ENCODE data around the gene CD81. TPM values are rescaled to one million over a fixed set of nuclear protein-coding genes. Genes with fewer than 3 reads are reported as not detected.

CD81 gene
- total and polyA plus RNA-seq, 4 donors = 412 to 708 (median 642) TPM

- no peaks in the 10 kb centered on the region for H3K36me3 ChIP-seq (ENCODE audit: control insufficient read depth in 4 of 4, insufficient read depth in 4 of 4, low read length in 4 of 4)
- H3K27me3 ChIP-seq (ENCODE audit: control insufficient read depth in 3 of 3, insufficient read depth in 3 of 3, low read length in 2 of 3) = no peaks in the 10 kb centered on the region
- H3K4me1 ChIP-seq (ENCODE audit: control insufficient read depth in 5 of 5, insufficient read depth in 5 of 5, low read length in 5 of 5) = peaks cover 0 to 31% (median 6%) of the 10 kb centered on the region in 5 donors
- peak; percentile 65 to 72 (median 71) for DNase-seq
- no peak for ATAC-seq (ENCODE audit: insufficient read depth, low FRiP score)
- TF ChIP-seq, protein P1, sequence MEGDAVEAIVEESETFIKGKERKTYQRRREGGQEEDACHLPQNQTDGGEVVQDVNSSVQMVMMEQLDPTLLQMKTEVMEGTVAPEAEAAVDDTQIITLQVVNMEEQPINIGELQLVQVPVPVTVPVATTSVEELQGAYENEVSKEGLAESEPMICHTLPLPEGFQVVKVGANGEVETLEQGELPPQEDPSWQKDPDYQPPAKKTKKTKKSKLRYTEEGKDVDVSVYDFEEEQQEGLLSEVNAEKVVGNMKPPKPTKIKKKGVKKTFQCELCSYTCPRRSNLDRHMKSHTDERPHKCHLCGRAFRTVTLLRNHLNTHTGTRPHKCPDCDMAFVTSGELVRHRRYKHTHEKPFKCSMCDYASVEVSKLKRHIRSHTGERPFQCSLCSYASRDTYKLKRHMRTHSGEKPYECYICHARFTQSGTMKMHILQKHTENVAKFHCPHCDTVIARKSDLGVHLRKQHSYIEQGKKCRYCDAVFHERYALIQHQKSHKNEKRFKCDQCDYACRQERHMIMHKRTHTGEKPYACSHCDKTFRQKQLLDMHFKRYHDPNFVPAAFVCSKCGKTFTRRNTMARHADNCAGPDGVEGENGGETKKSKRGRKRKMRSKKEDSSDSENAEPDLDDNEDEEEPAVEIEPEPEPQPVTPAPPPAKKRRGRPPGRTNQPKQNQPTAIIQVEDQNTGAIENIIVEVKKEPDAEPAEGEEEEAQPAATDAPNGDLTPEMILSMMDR (IDR thresholded peaks at IDR 0.05; ENCODE audit: control extremely low read depth, extremely low read depth) = no peak
- no peak overlapping the region for H3K27ac ChIP-seq (ENCODE audit: low read depth in 1 of 2, low read length in 1 of 2)
- 54 to 67% methylated on average over 42 of the region's 42 CpGs for WGBS, 2 donors
- H3K9me3 ChIP-seq (ENCODE audit: control insufficient read depth in 4 of 4, insufficient read depth in 3 of 4, low read length in 3 of 4) = no peaks in the 10 kb centered on the region
- no peak overlapping the region for H3K4me3 ChIP-seq
- H3K9ac ChIP-seq (ENCODE audit: insufficient read depth in 1 of 2, low read length in 2 of 2) = peak overlapping the region in 1 of 2 donors; percentile 29
Measured at GRCh38 chr11:2409611-2410468, 32.7 kb downstream of the CD81 start.

DNA sequence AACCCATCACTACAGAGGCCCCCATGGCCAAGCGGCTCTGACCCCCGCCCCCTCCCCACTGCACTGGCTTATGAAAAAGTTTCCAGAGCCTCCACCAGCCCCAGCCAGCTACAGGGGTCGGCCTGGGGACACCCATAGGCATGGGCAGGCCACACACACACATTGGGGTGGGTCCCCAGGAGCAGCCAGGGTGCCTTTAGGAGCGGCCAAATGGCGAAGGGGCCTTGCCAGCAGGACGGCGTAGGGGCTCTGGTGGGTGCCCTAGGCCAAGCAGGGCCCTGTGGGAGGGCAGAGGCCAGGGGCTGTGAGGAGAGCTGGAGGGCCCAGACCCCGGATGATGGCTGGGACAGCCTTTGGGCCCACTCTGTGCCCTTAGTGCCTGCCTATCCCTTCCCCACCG is 33.5 kb downstream of the CD81 start:
- H3K27ac ChIP-seq (ENCODE audit: low read depth in 1 of 2, low read length in 1 of 2) = no peak overlapping the region
- WGBS, 2 donors = 85 to 95% methylated on average over 9 of the region's 9 CpGs
- H3K36me3 ChIP-seq (ENCODE audit: control insufficient read depth in 4 of 4, insufficient read depth in 4 of 4, low read length in 4 of 4) = no peaks in the 10 kb centered on the region
- H3K9ac ChIP-seq (ENCODE audit: insufficient read depth in 1 of 2, low read length in 2 of 2) = no peak overlapping the region
- H3K4me1 ChIP-seq (ENCODE audit: control insufficient read depth in 5 of 5, insufficient read depth in 5 of 5, low read length in 5 of 5) = peaks cover 0 to 31% (median 6%) of the 10 kb centered on the region in 5 donors
- ATAC-seq (ENCODE audit: insufficient read depth, low FRiP score) (no peak), DNase-seq (peak in 1 of 3 donors; percentile 20)
- no peaks in the 10 kb centered on the region for H3K27me3 ChIP-seq (ENCODE audit: control insufficient read depth in 3 of 3, insufficient read depth in 3 of 3, low read length in 2 of 3)
- TF ChIP-seq, protein P1 (IDR thresholded peaks at IDR 0.05; ENCODE audit: control extremely low read depth, extremely low read depth) = no peak
- no peak overlapping the region for H3K4me3 ChIP-seq
- no peaks in the 10 kb centered on the region for H3K9me3 ChIP-seq (ENCODE audit: control insufficient read depth in 4 of 4, insufficient read depth in 3 of 4, low read length in 3 of 4)

DNA sequence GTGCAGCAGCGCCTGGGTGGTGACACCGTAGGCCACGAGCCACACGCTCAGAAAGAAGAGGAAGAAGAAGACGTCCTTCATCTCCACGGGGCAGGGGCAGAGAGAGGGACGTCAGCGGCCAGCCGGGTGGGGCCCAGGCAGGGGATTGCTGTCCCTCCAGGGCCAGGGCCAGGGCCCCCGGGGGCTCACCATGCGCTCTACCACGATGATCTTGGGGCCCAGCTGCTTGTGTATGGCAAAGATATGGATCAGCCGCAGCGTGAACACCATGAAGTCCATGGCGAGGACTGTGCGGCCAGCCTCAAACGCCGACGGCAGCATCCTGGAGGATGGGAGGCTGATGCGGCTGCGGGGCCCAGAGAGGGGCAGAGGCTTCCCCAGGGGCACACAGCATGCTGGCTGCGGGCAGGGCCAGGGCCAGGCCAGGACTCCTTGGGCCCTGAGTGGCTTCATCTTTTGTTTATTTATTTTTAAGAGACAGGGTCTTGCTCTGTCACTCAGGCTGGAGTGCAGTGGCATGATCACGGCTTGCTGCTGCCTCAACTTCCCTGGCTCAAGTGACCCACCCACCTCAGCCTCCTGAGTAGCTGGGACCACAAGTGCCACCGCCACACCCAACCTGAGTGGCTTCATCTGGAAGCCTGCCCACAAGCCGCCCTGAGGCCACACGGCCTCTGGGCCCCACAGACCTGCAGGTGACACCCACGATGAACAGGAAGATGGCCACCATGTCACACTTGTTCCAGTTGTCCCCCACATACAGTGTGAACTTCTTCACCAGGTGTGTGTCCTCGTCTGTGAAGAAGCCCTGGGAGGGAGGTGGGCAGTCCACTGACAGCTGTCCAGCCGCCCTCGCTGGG is 34.6 kb downstream of the CD81 start:
- DNase-seq = no peak
- TF ChIP-seq, protein P1 (IDR thresholded peaks at IDR 0.05; ENCODE audit: control extremely low read depth, extremely low read depth) = no peak
- Histone ChIP-seq H3K36me3 (ENCODE audit: control insufficient read depth in 4 of 4, insufficient read depth in 4 of 4, low read length in 4 of 4) (no peaks in the 10 kb centered on the region), H3K9ac (ENCODE audit: insufficient read depth in 1 of 2, low read length in 2 of 2) (no peak overlapping the region), H3K4me1 (ENCODE audit: control insufficient read depth in 5 of 5, insufficient read depth in 5 of 5, low read length in 5 of 5) (peaks cover 0 to 31% (median 6%) of the 10 kb centered on the region in 5 donors), H3K27me3 (ENCODE audit: control insufficient read depth in 3 of 3, insufficient read depth in 3 of 3, low read length in 2 of 3) (no peaks in the 10 kb centered on the region), H3K9me3 (ENCODE audit: control insufficient read depth in 4 of 4, insufficient read depth in 3 of 4, low read length in 3 of 4) (no peaks in the 10 kb centered on the region), H3K27ac (ENCODE audit: low read depth in 1 of 2, low read length in 1 of 2) (no peak overlapping the region), H3K4me3 (no peak overlapping the region)
- WGBS, 2 donors = 74 to 76% methylated on average over 29 to 30 of the region's 30 CpGs
- no peak for ATAC-seq (ENCODE audit: insufficient read depth, low FRiP score)

Measured in lung (tissue), 12 donors.